Progenitor cell of endocrine pancreas (in vitro differentiated cells): ENCODE measurements around the gene OR5M10. TPM values are rescaled to one million over a fixed set of nuclear protein-coding genes. Genes with fewer than 3 reads are reported as not detected.
"Not testable (repeated sequence)": the region's sequence is repeated elsewhere in the genome, so short reads cannot be mapped to it uniquely, and the experiment has no call there.

ENCODE experiments used
- DNase-seq: peaks from one replicate; pipeline ENCODE4 v3.0.0; 2021; ENCODE audit warnings: low spot score; ENCODE audit not compliant: unreplicated experiment
- H3K27ac Mint-ChIP-seq: 2 replicates; pipeline ENCODE4 v1.8.0; 2021; ENCODE audit warnings: mild to moderate bottlenecking, moderate library complexity, mixed read lengths
- H3K27me3 Mint-ChIP-seq: 2 replicates; pipeline ENCODE4 v1.8.0; 2021; ENCODE audit warnings: mixed read lengths
- H3K36me3 Mint-ChIP-seq: 2 replicates; pipeline ENCODE4 v1.8.0; 2022; ENCODE audit warnings: mixed read lengths; ENCODE audit not compliant: insufficient read depth
- H3K4me1 Mint-ChIP-seq: 2 replicates; pipeline ENCODE4 v1.8.0; 2021; ENCODE audit warnings: low read depth, mixed read lengths
- H3K4me3 Mint-ChIP-seq: 2 replicates; pipeline ENCODE4 v1.8.0; 2021; ENCODE audit warnings: low read depth, mild to moderate bottlenecking, moderate library complexity, mixed read lengths
- H3K9me3 Mint-ChIP-seq: 2 replicates; pipeline ENCODE4 v1.8.0; 2021; ENCODE audit warnings: low read depth, mixed read lengths
- long read RNA-seq: library from polyadenylated mRNA; unstranded; transcript quantifications from one replicate; pipeline ENCODE4 v2.0.0, GENCODE V29; 2020
- total RNA-seq: library from RNA; stranded (reverse); gene quantifications from 2 replicates; pipeline ENCODE4 v1.2.1, GENCODE V29; 2021
- TF ChIP-seq, protein P1 (sequence below): fragments of 200-600 bp; sonication (generic); IDR thresholded peaks from one replicate; pipeline ENCODE4 v1.5.0; 2021; ENCODE audit warnings: antibody characterized with exemption, mild to moderate bottlenecking; ENCODE audit not compliant: unreplicated experiment

The OR5M10 gene
- not detected in 2 replicates for total RNA-seq
- long read RNA-seq, result 0 reads

DNA sequence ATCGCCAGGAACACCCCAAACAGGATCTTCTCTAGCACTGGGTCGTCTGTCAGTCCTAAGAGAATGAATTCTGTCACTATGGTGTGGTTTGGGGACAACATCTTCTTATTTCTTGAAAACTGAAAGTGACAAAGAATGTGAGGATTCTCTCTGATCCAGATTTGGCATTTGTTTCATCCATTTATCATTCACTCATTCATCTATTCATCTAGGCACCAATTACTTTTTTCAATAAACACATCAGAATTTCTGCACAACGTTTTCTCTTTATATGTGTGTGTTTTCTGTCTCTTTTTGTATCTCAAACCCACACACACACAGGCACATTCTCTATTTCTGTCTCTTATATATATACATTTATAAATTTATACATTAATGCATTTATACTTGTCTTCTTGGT is at the start of gene OR5M10:
Gene OR5M10, minus strand, starts transcription at position 101 of the 400 bp plus-strand sequence. Its CDS starts 0 bp downstream, at position 101.
- TF ChIP-seq, protein P1, sequence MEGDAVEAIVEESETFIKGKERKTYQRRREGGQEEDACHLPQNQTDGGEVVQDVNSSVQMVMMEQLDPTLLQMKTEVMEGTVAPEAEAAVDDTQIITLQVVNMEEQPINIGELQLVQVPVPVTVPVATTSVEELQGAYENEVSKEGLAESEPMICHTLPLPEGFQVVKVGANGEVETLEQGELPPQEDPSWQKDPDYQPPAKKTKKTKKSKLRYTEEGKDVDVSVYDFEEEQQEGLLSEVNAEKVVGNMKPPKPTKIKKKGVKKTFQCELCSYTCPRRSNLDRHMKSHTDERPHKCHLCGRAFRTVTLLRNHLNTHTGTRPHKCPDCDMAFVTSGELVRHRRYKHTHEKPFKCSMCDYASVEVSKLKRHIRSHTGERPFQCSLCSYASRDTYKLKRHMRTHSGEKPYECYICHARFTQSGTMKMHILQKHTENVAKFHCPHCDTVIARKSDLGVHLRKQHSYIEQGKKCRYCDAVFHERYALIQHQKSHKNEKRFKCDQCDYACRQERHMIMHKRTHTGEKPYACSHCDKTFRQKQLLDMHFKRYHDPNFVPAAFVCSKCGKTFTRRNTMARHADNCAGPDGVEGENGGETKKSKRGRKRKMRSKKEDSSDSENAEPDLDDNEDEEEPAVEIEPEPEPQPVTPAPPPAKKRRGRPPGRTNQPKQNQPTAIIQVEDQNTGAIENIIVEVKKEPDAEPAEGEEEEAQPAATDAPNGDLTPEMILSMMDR, result no peak
- Mint-ChIP-seq H3K36me3 (no peaks in the 10 kb centered on the region), H3K27me3 (no peaks in the 10 kb centered on the region), H3K4me3 (no peak within 1 kb of the TSS), H3K27ac (no peak within 1 kb of the TSS), H3K4me1 (no peaks in the 10 kb centered on the region), H3K9me3 (peaks cover 4% of the 10 kb centered on the region)
- DNase-seq, result no peak

- Mint-ChIP-seq H3K9me3 (peaks cover 3% of the 10 kb centered on the region), H3K36me3 (no peaks in the 10 kb centered on the region)
These were observed 48.4 kb upstream of the OR5M10 start for GRCh38 chr11:56625946-56626345.

GRCh38 chr11:56624661-56625110 is 47.2 kb upstream of the OR5M10 start:
- no peaks in the 10 kb centered on the region for H3K27me3 Mint-ChIP-seq
- H3K27ac Mint-ChIP-seq, result no peak overlapping the region
- TF ChIP-seq, protein P1, result peak; percentile 49
- H3K36me3 Mint-ChIP-seq, result no peaks in the 10 kb centered on the region
- no peak overlapping the region for H3K4me3 Mint-ChIP-seq
- no peak for DNase-seq
- no peaks in the 10 kb centered on the region for H3K4me1 Mint-ChIP-seq
- H3K9me3 Mint-ChIP-seq, result peaks cover 3% of the 10 kb centered on the region

More at GRCh38 chr11:56625946-56626345, 48.4 kb upstream of the OR5M10 start:
- Mint-ChIP-seq H3K27me3 (no peaks in the 10 kb centered on the region), H3K4me3 (no peak overlapping the region), H3K4me1 (no peaks in the 10 kb centered on the region), H3K27ac (no peak overlapping the region)
- DNase-seq, result no peak
- TF ChIP-seq, protein P1, result no peak

- no peak for DNase-seq
- Mint-ChIP-seq H3K27me3 (peaks cover 4% of the 10 kb centered on the region), H3K27ac (no peak overlapping the region), H3K4me3 (no peak overlapping the region), H3K4me1 (peaks cover 6% of the 10 kb centered on the region), H3K9me3 (no peaks in the 10 kb centered on the region), H3K36me3 (no peaks in the 10 kb centered on the region)
- TF ChIP-seq, protein P1, result no peak
These were observed 33.7 kb upstream of the OR5M10 start for GRCh38 chr11:56611174-56611573.

DNA sequence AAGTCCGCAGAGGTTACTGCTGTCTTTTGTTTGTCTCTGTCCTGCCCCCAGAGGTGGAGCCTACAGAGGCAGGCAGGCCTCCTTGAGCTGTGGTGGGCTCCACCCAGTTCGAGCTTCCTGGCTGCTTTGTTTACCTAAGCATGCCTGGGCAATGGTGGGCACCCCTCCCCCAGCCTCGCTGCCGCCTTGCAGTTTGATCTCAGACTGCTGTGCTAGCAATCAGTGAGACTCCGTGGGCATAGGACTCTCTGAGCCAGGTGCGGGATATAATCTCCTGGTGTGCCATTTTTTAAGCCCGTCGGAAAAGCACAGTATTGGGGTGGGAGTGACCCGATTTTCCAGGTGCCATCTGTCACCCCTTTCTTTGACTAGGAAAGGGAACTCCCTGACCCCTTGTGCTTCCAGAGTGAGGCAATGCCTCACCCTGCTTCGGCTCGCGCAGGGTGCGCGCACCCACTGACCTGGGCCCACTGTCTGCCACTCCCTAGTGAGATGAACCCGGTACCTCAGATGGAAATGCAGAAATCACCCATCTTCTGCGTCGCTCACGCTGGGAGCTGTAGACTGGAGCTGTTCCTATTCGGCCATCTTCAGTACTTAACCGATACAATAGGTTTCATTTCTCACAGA is 14.7 kb upstream of the OR5M10 start:
- not testable (repeated sequence) for H3K27ac Mint-ChIP-seq, H3K27me3 Mint-ChIP-seq, H3K4me3 Mint-ChIP-seq

DNA sequence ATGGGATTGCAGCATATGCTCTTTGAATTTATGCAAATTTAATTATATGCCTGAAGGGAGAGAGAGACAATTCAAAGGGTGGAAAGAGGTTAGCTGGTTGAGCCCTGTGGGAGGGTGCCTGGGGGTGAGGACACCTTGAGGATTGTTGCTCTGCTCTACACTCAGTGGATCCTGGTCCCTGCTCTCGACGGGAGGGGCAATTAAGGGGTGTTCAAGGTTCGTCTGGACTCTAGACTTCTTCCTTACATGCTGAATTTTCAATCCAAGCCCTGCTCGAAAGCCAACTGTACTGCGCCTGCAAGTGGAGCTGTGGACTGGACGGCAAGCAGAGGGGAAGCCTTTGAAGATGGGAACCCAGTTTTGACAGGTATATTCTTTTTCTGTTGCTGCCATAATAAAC is 18.9 kb downstream of the OR5M10 start:
- Mint-ChIP-seq H3K36me3 (no peaks in the 10 kb centered on the region), H3K9me3 (peaks cover 8% of the 10 kb centered on the region), H3K4me3 (no peak overlapping the region), H3K4me1 (no peaks in the 10 kb centered on the region), H3K27me3 (no peaks in the 10 kb centered on the region), H3K27ac (no peak overlapping the region)
- TF ChIP-seq, protein P1, result no peak
- DNase-seq, result no peak

More for the DNA sequence above, 14.7 kb upstream of the OR5M10 start:
- H3K4me1 Mint-ChIP-seq, H3K36me3 Mint-ChIP-seq, DNase-seq: not testable (repeated sequence)
- H3K9me3 Mint-ChIP-seq, result peaks cover 16% of the 10 kb centered on the region

GRCh38 chr11:56554691-56555090 is 22.8 kb downstream of the OR5M10 start:
- not testable (repeated sequence) for H3K27ac Mint-ChIP-seq, H3K27me3 Mint-ChIP-seq, H3K36me3 Mint-ChIP-seq

More at GRCh38 chr11:56554691-56555090, 22.8 kb downstream of the OR5M10 start:
- H3K4me1 Mint-ChIP-seq, H3K4me3 Mint-ChIP-seq, DNase-seq, H3K9me3 Mint-ChIP-seq: not testable (repeated sequence)
